GM10847 (cell line): ENCODE measurements around the gene SLC26A11.
A peak's percentile ranks its signal among the peaks of the same experiment; 100 is the strongest.

ENCODE experiments used
- POLR2A ChIP-seq: IDR thresholded peaks from 2 replicates; pipeline ENCODE4 v1.6.1; 2011; ENCODE audit not compliant: insufficient read length; ENCODE audit errors: extremely low read depth

SLC26A11 gene

GRCh38 chr17:80257716-80258213 lies 37.5 kb downstream of the SLC26A11 start:
- no peak for TF ChIP-seq POLR2A

GRCh38 chr17:80259457-80260068 lies 39.3 kb downstream of the SLC26A11 start:
- TF ChIP-seq POLR2A = no peak

GRCh38 chr17:80260069-80260535 lies 39.9 kb downstream of the SLC26A11 start:
- TF ChIP-seq POLR2A = peak; percentile 57

- TF ChIP-seq POLR2A = peak; percentile 70
Observed at GRCh38 chr17:80260791-80261158, 40.5 kb downstream of the SLC26A11 start, which contains the start of gene RNF213. RNF213 (plus strand) TSS chr17:80260852; CDS start chr17:80263682, 2,830 bp downstream.

GRCh38 chr17:80261159-80261894 lies 41.1 kb downstream of the SLC26A11 start:
- no peak for TF ChIP-seq POLR2A

- no peak for TF ChIP-seq POLR2A
Observed at GRCh38 chr17:80261895-80262279, 41.7 kb downstream of the SLC26A11 start.

GRCh38 chr17:80262291-80262690 lies 42.1 kb downstream of the SLC26A11 start:
- no peak for TF ChIP-seq POLR2A

- no peak for TF ChIP-seq POLR2A
Observed at GRCh38 chr17:80262775-80263244, 42.6 kb downstream of the SLC26A11 start.

GRCh38 chr17:80263253-80264204 lies 43.3 kb downstream of the SLC26A11 start:
- peak; percentile 97 for TF ChIP-seq POLR2A

GRCh38 chr17:80264205-80265075 lies 44.2 kb downstream of the SLC26A11 start:
- TF ChIP-seq POLR2A = peak; percentile 15

GRCh38 chr17:80265205-80266068 lies 45.2 kb downstream of the SLC26A11 start:
- TF ChIP-seq POLR2A = no peak

GRCh38 chr17:80267391-80267790 lies 47.2 kb downstream of the SLC26A11 start:
- no peak for TF ChIP-seq POLR2A

GRCh38 chr17:80268427-80268826 lies 48.2 kb downstream of the SLC26A11 start:
- no peak for TF ChIP-seq POLR2A

- TF ChIP-seq POLR2A = no peak
Observed at GRCh38 chr17:80269405-80269807, 49.2 kb downstream of the SLC26A11 start.

- TF ChIP-seq POLR2A = no peak
Observed at GRCh38 chr17:80270104-80270503, 49.9 kb downstream of the SLC26A11 start.
